ENCODE results near the gene CD82. TPM values are rescaled to one million over a fixed set of nuclear protein-coding genes. Genes with fewer than 3 reads are reported as not detected.

Gene CD82
- total and polyA plus RNA-seq, 2 of the 13 experiments (the other 11 are each of a cell fraction or from before 2014, with no cell fraction given), result 0.05 TPM; not detected in 1

GRCh38 chr11:44568331-44568657, 2.8 kb downstream of the CD82 start:
- ChIA-PET CTCF (ENCODE audit: low intra/inter-chr PET ratio, low total read pairs) (no interaction called here), POLR2A (no interaction called here)
- Histone ChIP-seq H3K9me3 (ENCODE audit: low read length) (no peaks in the 10 kb centered on the region), H3K9ac (ENCODE audit: insufficient read depth, low read depth, low read length) (no peak overlapping the region), H3K79me2 (ENCODE audit: insufficient read depth, low read length) (no peaks in the 10 kb centered on the region), H3K27me3 (ENCODE audit: control insufficient read depth in 1 of 2, insufficient read depth in 2 of 2, low read length in 2 of 2) (peaks cover 0 to 20% of the 10 kb centered on the region in 2 experiments; a peak in 2 of 5 replicates), H3K4me2 (ENCODE audit: low read depth, low read length) (no peak overlapping the region), H3K27ac (ENCODE audit: extremely low read length, insufficient read depth, low read length) (no peak overlapping the region), H3K4me1 (ENCODE audit: insufficient read depth, low read length) (peaks cover 8% of the 10 kb centered on the region), H3K4me3 (replicated peaks in 1 of 3; ENCODE audit: insufficient read depth in 1 of 3, low read depth in 2 of 3, low read length in 3 of 3) (no peak overlapping the region), H4K20me1 (ENCODE audit: insufficient read depth, low read length) (no peaks in the 10 kb centered on the region), H3K36me3 (replicated peaks in 1 of 2; ENCODE audit: control insufficient read depth in 1 of 2, insufficient read depth in 2 of 2, low read length in 2 of 2) (no peaks in the 10 kb centered on the region), H2AFZ (ENCODE audit: low read length) (no peak overlapping the region)
- 15% methylated on average over 3 of the region's 4 CpGs for WGBS (ENCODE audit: low lambda C conversion rate)
- in situ Hi-C loops (cut with HindIII; ENCODE audit: extremely low pct_ligation_motif_present, low pct_unique_long_range_greater_than_20kb) (loop anchor here (10.0 kb wide), 1 partner anchor 47 kb away; no protein-coding TSS in a partner anchor), intact Hi-C loops (cut with micrococcal nuclease; ENCODE audit: unreplicated experiment) (no loop called here)
- no peak for TF ChIP-seq HOXA5 (CRISPR knock-in tag; IDR thresholded peaks at IDR 0.05)
- no peak for TF ChIP-seq ZNF737 (CRISPR knock-in tag; IDR thresholded peaks at IDR 0.05; ENCODE audit: borderline replicate concordance)
- no peak for TF ChIP-seq CTCF (CRISPR knock-in tag; IDR thresholded peaks at IDR 0.05)
- no peak for TF ChIP-seq ZFP37 (CRISPR knock-in tag; IDR thresholded peaks at IDR 0.05; ENCODE audit: borderline replicate concordance)
- no peak for TF ChIP-seq RELA (CRISPR knock-in tag; IDR thresholded peaks at IDR 0.05)
- TF ChIP-seq HDAC1 (CRISPR knock-in tag; IDR thresholded peaks at IDR 0.05), result no peak
- no peak for TF ChIP-seq ZNF761 (CRISPR knock-in tag; conservative IDR thresholded peaks at IDR 0.05)
- no peak for TF ChIP-seq ETV5 (CRISPR knock-in tag; IDR thresholded peaks at IDR 0.05; ENCODE audit: borderline replicate concordance)
- TF ChIP-seq TARDBP (CRISPR knock-in tag; IDR thresholded peaks at IDR 0.05), result no peak
- no peak for TF ChIP-seq ZNF772 (CRISPR knock-in tag; IDR thresholded peaks at IDR 0.05)
- TF ChIP-seq ZNF431 (CRISPR knock-in tag; IDR thresholded peaks at IDR 0.05; ENCODE audit: borderline replicate concordance, low read depth), result no peak
- TF ChIP-seq KLF15 (CRISPR knock-in tag; IDR thresholded peaks at IDR 0.05; ENCODE audit: borderline replicate concordance), result no peak
- TF ChIP-seq ZBTB7B (CRISPR knock-in tag; IDR thresholded peaks at IDR 0.05), result no peak
- TF ChIP-seq MLX (CRISPR knock-in tag; IDR thresholded peaks at IDR 0.05), result no peak
- TF ChIP-seq ATF7-NPFF (CRISPR knock-in tag; IDR thresholded peaks at IDR 0.05; ENCODE audit: low read depth), result no peak
- ATAC-seq (no peak), DNase-seq (ENCODE audit: low spot score) (no peak), FAIRE-seq (no peak)
- BruUV-seq (replicated peaks), result no TSS peak
